ENCODE results near the gene VWA5A.

The VWA5A gene, protein sequence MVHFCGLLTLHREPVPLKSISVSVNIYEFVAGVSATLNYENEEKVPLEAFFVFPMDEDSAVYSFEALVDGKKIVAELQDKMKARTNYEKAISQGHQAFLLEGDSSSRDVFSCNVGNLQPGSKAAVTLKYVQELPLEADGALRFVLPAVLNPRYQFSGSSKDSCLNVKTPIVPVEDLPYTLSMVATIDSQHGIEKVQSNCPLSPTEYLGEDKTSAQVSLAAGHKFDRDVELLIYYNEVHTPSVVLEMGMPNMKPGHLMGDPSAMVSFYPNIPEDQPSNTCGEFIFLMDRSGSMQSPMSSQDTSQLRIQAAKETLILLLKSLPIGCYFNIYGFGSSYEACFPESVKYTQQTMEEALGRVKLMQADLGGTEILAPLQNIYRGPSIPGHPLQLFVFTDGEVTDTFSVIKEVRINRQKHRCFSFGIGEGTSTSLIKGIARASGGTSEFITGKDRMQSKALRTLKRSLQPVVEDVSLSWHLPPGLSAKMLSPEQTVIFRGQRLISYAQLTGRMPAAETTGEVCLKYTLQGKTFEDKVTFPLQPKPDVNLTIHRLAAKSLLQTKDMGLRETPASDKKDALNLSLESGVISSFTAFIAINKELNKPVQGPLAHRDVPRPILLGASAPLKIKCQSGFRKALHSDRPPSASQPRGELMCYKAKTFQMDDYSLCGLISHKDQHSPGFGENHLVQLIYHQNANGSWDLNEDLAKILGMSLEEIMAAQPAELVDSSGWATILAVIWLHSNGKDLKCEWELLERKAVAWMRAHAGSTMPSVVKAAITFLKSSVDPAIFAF

DNA sequence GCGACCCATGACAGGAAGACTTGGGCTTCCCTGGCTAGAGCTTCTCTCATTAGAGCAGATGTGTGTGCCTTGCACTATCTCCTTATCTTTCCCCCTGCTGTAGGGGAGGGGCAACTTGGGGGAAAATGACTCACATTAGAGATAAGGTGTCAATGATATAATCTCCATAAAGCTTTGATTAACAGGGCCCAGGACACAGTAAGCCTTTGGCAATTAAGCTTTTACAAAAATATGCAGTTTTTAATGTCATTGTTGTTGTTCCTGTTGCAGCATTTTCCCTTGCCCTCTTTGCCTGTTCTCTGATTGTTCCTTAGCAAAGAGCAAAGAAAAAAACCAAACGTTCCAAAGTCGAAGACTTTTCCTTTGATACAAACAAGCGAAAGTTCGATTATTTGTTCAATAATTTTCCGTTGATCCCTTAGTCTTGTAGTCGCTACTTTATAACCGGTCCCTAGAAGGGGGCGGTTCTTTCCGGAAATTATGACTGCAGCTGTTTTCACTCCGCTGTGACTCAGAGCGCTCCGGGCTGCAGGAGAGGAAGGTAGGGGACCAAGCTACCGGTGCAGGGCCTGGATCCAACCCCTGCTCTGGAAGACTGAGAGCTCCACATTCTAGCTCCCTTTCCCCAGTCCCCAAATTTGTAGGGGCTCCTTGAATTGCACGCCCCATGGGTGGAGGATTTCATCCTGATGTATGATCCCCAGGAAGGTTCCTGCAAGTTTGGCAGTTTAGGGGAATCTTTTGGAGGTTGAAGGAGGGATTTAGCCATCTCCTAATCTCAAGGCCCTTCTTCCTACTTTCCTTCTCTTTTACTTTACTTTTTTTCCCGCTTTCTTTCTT is at the start of gene VWA5A:
Gene VWA5A (plus strand): TSS at position 509 of the 840 bp plus-strand sequence. CDS start 2,062 bp downstream, outside the sequence.
- DNase-seq: peak; percentile 82

DNA sequence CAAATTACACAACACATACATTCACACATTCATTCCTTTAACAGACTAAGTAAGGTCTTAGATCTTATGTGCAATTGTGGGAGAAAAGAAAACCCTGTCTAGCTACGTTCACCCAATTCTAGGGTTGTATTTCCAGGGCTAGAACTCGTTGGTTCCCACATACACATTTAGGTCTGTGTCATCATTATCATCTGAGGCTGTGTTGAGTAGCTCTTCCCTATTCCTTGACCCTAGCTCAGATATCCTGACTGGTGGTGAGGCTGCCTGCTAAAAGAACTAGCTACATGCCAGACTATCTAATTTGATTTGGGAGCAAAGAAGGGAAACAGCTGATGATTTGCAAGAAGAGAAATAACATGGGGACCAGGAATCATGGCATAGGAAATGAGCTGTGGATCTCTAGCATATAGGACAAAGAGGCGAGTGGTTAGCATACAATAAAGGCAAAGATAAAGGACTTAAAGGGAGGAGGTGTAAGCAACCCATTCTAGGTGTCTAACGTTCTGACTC is 46.6 kb upstream of the VWA5A start:
- DNase-seq: no peak

DNA sequence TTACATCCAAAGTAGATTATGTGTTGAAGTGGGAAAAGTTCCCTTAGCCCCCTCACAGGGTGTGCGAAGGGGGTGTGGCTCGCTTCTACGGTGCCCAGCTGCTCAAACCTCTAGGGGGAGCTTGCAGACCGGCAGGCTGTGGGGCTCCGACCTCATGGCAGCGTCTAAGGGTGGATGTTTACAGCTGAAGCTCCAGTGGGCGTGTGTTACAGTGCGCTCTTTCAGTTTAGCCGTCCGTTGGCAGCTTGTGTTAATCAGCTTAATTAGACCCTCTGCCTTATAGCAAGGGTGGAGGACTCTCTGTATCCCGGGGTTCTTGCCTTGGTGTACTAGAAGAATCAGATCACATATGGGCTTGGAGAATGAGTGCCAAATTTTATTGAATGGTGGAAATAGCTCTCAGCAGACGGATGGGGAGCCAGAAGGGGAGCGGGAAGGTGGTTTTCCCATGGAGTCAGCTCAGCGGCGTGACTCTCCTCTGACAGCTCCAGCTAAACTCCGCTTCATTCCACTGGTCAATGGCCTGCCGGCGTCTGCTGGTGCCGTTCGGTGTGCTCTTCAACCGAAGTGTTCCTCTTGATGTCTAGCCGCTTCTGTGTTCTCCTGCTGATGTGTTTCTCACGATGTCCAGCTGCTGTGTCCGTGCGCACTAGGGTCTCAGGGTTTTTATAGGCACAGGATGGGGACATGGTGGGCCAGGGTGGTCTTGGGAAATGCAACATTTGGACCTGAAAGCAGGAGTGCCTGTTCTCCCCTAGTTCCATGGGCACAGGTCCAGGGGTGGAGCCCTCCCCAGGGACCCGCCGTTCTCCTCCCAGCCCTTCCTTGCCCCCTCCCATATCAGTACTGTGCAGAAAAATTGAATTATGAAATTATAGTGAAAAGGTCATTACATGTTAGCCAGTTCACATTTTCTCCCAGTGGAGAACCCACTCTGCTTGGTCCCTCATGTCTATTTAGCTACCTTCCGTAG is 45.5 kb upstream of the VWA5A start:
- peak; percentile 56 for DNase-seq

DNA sequence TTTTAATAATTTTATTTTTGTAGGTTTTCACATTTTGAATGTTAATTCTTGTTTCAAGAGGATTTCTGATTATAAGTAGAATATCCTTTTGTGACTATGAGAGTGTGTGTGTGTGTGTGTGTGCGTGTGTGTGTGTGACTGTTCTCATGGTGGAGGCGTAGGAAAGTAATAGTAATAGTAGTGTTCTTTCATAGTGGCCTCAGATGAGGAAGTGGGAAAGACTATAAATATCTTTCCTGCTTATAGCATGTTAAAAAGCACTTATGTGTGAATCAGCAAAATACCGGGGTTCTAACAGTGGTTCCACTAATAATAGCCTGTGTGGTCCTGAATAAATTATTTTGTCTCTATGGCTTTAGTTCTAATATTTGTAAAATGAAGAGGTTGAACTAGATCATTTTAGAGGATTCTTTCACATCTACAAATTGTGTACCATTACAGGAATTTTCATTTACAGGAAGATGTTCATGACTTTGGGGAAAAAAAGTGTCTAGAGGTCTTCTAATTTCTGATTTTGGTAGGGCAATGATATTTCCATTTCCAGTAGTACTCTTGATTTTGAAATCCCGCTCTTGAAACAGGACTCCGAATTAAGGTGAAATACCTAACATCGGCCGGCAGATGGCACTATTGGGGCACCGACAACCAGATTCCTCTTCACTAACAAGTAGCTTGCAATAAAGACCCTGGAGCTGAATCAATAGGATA is 44.2 kb upstream of the VWA5A start:
- DNase-seq: peak; percentile 79

DNA sequence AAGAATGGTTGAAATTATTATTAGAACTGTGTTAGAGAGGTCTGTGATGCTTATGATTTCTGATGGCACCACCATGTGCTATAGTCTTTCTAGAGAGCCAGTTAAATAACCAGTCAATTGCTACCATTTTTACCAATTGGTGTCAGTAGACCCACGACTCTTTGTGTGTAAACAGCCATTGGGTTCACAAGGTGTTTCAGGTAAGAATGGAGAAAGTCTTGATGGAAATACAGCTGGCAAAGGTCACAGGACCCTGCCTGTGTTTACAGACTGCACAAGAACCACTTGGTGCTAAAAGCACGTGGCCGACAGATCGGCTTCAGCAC is 43.7 kb upstream of the VWA5A start:
- DNase-seq: no peak

DNA sequence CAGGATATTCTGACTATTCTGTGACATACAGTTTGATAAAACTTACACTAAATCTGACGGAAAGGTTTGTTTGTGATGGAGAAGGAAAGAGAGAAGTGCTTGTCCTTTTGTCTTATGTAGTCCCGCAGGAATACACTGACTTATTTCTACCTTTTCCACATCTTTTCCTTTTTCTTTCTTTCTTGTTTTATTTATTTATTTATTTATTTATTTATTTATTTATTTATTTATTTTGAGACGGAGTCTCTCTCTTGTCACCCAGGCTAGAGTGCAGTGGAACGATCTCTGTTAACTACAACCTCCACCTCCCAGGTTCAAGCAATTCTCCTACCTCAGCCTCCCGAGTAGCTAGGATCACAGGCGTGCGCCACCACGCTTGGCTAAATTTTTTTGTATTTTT is 43.1 kb upstream of the VWA5A start:
- no peak for DNase-seq

DNA sequence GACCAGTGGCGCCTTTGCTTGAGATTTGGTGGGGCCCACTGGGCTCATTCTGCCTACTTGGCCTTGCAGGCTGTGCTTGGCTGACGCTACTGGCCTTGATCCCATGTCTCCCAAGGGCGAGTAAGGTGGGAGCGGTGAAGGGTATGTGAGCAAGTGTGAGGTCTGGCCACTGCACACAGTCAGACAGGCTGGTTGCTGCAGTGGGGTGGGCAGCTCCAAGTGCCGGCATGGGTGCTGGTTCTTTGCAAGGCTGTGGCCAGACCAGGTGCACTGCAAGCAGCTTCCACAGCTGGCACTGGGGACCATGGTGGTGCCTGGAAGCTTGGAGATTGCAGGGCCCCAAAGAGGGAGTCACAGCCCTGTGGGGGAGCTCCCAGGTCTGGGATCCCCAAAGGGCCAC is 40.7 kb upstream of the VWA5A start:
- DNase-seq: no peak

DNA sequence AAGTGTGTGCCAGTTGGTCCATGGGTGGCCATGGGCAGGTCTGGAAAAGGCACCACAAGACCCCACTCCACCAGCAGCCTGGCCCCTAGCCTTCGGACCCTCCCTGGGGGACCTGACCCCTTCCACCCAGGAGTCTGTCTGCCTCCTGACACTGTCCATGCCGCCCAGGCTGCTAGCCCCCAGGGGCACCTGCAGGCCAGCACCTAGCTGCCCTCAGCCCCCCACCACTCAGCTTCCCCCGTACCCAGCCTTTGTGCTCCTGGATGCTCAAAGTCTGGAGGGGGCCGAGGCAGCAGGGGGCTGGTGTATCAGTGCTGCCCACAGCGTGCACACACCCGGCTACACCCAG is 39.8 kb upstream of the VWA5A start:
- DNase-seq: no peak

DNA sequence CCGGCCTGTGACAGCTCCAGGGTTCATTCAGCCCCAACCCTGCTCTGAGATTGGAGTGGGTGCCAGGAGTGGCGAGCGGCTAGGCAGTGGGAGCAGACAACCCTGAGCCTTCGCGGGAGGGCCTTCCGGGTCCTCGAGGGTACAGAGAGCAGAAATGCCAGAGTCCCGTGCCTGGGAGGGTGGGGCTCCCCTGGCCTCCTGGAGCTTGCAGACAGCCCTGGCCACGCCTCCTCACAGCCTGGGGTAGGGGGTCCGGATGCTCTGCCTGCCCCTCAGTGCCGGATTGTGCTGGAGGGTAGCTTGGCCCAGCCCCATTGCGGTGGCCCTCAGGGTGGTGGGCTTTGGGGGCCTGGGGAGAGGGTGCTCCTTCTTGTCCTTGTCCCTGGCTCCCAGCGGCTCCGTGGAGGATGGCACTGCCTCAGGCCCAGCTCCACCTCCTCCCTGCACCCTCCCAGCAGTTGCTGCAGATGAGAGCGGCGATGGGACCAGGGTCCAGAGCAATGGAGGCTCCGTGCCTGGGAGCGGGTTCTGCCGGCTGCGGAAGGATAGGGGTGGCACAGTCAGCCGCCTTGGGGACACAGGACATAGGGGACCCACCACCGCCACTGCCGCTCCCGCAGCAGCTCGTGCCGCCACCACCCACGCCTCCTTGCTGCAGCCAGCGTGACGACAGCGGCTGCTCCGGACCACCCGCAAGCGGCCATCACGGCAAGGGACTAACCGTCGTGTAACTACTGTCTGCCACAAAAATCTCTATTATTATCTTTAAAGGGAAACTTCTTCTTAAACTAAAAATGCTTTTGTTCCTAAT is 39.2 kb upstream of the VWA5A start:
- peak; percentile 50 for DNase-seq

DNA sequence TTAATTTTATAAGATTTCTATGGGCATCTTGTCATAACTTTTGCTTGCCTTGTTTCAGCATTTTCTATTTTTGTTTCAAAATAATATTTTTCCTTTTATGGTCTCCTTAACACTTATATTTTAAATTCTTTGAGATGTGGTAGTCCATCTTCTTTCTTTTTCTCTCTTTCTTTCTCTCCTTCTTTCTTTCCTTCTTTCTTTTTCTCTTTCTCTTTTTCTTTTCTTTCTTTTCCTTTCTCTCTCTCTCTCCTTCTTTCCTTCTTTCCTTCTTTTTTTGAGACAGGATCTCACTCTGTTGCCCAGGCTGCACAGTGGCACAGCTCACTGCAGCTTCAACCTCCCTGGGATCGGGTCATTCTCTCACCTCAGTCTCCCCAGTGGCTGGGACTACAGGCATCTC is 38.0 kb upstream of the VWA5A start:
- no peak for DNase-seq

DNA sequence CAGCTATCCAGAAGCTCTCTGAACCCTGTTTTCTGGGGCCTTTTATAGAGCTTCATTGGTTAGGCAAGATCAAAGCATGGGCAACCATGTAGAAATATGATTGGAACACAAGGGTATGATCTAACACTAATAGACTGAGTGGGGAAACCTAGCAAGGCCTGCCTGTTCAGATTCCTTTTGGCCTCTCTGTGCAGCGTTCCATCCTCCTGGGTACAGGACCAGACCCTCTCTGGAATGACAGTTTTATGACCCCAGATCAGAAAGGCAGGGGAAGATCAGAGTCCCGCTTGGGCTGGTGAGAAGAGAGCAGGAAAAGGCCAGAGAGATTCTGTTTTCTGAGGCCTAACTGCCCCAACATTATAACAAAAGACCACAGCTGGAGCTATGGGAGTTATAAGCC is 36.7 kb upstream of the VWA5A start:
- no peak for DNase-seq

DNA sequence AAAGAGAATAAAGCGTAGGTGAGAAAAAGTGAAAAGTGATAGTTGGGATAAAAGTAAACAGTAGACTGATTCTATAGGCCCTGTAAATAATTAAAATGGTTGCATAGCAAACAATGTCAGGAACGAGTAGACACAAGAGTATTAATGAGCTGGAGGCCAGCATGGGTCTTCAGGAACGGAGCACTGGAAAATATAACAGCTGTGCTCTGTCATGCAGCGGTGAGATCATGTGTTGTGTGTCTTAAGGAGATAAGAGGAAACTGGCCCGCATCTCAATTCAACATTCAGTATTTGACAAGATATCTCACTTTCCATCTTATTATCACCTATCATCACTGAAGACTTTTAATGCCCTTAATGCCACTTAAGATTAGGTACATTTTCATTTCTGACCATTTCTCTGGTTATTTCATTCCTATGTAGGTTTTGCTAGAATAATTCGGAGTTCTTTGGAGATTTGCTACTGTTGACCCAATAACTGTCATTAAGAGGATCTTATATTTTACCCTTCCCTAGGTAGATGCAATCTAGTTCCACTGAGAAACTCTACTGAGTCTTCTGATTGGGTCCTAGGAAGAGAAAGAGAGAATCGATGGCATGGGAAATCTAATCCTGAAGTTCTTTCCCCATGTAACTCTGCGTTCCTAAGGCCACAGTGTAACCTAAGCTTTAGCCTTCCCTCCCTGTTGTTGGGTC is 35.5 kb upstream of the VWA5A start:
- no peak for DNase-seq

DNA sequence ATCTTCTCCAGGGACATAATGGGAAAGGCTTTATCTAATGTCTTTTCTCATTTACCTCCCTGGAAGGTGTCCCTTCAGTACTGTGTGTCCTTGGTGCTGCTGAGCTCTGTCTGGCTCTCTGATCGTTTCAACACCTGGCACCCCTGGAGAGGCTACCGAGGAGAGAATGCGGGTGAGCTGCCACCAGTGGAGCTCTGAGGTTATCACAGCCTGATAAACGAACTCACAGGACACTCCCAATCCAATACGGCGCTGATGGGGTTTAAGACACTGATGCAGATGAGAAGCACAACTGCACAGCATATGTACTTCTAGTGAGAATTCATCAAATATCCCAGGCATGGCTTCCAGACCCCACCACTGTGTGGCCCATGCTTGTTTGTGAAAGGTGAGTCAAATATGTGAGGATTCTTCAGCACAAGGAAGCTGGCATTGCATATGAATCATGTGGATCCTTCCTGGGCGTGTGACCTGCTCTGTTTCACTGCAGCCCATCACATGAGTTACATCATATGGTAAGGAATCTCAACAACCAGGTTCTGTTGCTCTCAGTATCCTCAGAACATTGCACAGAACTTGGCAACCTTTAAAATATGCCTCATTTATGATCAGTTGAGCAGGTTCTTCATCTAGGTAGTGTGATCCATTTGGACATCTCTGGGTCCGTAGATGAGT is 34.8 kb upstream of the VWA5A start:
- DNase-seq: no peak

DNA sequence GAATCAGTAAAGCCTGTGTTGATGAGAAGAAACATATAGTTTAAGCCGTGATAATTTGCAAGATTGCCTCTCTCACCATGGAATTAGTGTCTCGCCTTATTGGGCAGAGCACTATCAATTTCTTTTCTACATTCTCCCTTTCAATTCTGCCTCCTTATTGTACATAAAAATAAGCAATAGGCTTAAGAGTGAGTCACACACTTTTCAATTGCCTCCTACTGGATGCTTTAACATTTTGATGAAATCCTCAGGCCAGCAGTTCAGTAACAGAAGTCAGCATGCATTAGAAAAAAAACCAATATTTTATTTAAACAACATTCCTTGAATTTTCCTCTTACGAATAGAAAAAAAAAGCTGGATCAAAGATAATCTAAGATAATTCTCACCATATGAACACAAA is 33.8 kb upstream of the VWA5A start:
- no peak for DNase-seq

DNA sequence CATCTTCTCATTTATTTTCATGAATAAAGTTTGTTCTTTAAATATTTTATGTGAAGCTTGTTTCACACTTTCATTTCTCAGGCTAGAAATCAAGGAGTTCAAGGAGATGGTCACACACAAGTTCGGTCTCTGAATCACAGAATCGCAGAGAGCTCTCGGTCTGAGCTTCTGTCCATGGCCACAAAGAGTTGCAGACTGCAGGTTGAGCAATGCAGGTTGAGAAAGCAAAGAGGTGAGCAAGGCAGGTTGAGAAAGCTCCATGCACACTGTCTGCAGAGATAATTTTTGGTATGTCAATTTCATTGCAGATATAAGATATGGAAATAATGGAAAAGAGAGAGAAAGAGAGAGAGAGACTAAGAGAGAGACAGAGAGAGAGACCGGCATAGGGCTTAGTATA is 32.9 kb upstream of the VWA5A start:
- DNase-seq: no peak

DNA sequence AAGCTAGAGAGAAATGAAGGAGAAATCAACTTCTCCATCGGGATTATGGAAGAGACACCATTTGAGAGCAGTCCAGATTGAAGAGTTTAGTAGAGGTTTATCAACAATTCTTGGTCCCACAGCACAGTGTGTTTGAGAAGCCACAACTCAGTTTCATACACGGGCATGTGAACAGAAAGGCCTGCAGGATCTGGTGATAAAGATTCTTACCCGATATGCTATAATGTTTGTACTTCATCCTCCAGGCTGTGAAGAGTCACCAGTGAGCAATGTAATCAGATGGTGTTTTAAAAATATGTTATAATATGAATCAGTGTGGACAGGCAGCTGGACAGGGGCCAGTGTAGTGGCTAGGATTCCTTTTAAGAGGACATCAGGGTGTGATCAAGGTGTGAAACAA is 29.7 kb upstream of the VWA5A start:
- no peak for DNase-seq

DNA sequence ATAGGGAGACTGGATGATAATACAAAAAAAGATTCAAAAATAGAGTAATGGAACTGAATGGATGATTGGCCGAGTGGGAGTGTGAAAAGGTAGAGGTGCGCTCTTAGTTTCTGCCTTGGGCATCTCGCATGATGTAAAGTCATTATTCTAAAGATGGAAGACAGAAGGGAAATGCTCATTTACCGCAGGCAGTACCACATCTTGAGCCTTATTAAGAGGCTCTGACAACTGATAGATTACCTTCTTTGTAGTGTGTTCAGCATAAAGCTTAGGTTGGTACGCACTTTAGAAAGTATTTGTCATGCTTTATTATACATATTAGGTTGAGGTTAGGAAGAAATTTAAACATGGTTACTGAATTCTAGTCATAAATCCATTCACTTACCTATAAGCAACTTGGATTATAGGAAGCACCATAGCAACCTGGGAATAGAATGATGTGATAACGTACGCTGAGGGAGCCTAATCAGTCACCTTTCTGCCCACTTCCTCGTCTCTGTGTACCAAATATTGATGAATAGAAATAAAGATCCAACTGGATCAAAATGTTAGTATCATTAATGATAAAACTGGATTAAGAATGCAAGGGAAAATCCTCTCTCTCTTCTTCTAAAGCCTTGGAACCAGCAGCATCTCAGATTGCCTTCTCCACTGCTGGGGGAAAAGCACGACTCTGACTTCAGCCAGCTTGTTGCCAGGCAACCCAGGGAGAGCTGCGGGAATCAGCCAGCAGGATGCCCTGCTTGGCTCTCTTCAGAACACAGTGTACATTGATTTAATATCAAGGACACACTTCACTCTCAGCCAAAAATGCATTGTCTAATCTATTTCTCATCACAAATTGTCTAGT is 29.0 kb upstream of the VWA5A start:
- no peak for DNase-seq

DNA sequence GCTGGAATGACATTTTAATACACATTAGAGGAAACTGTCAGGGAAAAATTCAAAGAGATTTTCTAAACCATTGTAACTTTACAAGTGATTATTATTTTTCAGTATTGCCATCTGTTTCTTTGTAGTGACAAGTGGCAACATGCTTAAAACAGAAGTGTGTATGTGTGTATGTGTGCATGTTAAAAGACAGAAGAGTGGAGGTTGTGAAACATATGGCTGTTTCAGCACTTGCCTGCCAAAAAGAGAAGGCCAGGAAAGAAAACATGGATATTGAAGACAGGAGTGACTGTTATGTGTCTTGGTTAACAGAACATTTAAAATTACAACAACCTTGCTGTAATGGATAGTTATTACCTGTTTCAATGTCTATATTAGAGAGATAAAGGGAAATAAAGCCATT is 24.3 kb upstream of the VWA5A start:
- DNase-seq: no peak

All from left hindlimb (tissue), 1 donor.